ENCODE data around the gene CISD2.

GRCh38 chr4:102819588-102820365 lies 49.0 kb upstream of the CISD2 start:
- no peak for TF ChIP-seq CTCF (IDR thresholded peaks at IDR 0.05; ENCODE audit: borderline replicate concordance, extremely low read depth, low read length, poor library complexity, severe bottlenecking)
- TF ChIP-seq EZH2 (IDR thresholded peaks at IDR 0.05; ENCODE audit: borderline replicate concordance, low read depth, low read length, severe bottlenecking), result no peak
